GM10266 (cell line): ENCODE results near the gene CELSR1.

ENCODE experiments used
- DNase-seq: peaks from one replicate; pipeline ENCODE4 v3.0.0; 2012; ENCODE audit errors: extremely low spot score
- CTCF ChIP-seq: IDR thresholded peaks from 2 replicates; pipeline ENCODE4 v1.5.1; 2012; ENCODE audit warnings: mild to moderate bottlenecking, low read depth; ENCODE audit not compliant: control insufficient read depth, insufficient read depth; ENCODE audit errors: missing control alignments

Gene CELSR1

GRCh38 chr22:46513908-46514550 lies 23.4 kb downstream of the CELSR1 start:
- no peak for DNase-seq
- no peak for TF ChIP-seq CTCF

GRCh38 chr22:46512683-46513082 lies 24.7 kb downstream of the CELSR1 start:
- no peak for DNase-seq
- TF ChIP-seq CTCF = no peak

- DNase-seq = no peak
- TF ChIP-seq CTCF = no peak
These were observed 25.4 kb downstream of the CELSR1 start for GRCh38 chr22:46512039-46512370.

GRCh38 chr22:46511151-46512038 lies 26.0 kb downstream of the CELSR1 start:
- no peak for TF ChIP-seq CTCF
- no peak for DNase-seq

GRCh38 chr22:46509416-46510089 lies 27.9 kb downstream of the CELSR1 start:
- no peak for DNase-seq
- TF ChIP-seq CTCF = no peak

- DNase-seq = no peak
- TF ChIP-seq CTCF = no peak
These were observed 28.9 kb downstream of the CELSR1 start for GRCh38 chr22:46508491-46508999.
